HG03439 (cell line): ENCODE results near the gene FLVCR2.
A peak's percentile ranks its signal among the peaks of the same experiment; 100 is the strongest.
"Not testable (repeated sequence)": the region's sequence is repeated elsewhere in the genome, so short reads cannot be mapped to it uniquely, and the experiment has no call there.

Experiments
- ATAC-seq: cut with Tn5 transposase; IDR thresholded peaks from one replicate; pipeline ENCODE4 v1.9.1; 2021; ENCODE audit warnings: mild to moderate bottlenecking, moderate library complexity; ENCODE audit not compliant: unreplicated experiment

Gene FLVCR2

DNA sequence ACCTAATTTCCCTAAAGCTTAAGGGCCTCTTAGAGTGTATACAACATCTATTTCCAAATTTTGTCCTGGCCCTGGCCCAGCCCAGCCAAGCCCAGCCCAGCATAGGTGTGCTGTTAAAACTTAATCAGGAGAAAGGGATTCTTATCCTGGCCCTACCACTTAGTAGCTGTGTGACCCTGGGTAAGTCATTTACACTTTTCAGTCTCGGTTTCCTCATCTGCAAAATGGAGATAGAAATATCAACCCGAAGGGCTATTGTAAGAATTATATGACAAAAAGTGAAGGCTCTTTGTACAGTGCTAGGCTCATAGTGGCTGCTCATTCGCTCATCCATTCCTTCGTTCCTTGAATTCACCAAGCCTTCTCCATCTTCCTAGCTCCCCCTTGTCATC, 81.8 kb downstream of the FLVCR2 start:
- ATAC-seq, result no peak

GRCh38 chr14:75660630-75661498, 82.4 kb downstream of the FLVCR2 start, which contains the start of the genes ERG28 and TTLL5:
ERG28 (minus strand) TSS chr14:75660876; CDS start chr14:75657502, 3,374 bp downstream.
TTLL5 (plus strand) TSS chr14:75661246; CDS start chr14:75663150, 1,904 bp downstream.
- peak; percentile 95 for ATAC-seq

- no peak for ATAC-seq
These were observed 83.0 kb downstream of the FLVCR2 start for GRCh38 chr14:75661499-75661814.

- ATAC-seq, result no peak
These were observed 84.5 kb downstream of the FLVCR2 start for GRCh38 chr14:75662966-75663365.

DNA sequence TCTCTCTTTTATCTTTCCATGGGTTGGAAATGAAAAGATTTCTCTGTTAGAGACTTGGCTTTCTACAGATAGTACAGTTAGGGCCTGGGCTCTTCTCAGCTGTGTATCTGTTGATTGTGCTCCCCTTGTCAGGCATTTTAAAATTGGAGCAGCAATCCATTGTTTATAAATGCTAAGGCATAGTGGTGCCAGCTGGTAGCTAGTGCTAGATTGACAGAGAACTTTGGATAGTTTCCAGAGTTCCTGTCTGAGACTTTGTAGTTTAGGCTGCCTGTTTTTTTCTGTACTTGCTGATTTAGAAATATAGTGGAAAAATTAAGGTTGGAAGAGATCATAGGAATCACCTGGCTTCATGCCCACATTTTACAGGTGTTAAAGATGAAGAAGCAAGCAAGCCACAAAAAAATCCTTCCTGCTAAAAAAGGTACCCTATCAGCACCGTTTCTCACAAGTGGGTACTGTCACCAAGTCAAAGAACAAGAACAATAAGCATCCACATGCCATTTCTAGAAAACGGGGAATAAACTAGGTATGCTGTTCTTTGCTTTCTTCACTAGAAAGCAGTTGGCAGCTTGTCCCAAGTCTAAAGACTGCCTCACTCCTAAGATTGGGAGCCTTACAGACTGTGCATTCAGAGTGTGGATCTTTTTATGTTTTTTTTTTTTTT, 88.8 kb downstream of the FLVCR2 start:
- ATAC-seq, result no peak

DNA sequence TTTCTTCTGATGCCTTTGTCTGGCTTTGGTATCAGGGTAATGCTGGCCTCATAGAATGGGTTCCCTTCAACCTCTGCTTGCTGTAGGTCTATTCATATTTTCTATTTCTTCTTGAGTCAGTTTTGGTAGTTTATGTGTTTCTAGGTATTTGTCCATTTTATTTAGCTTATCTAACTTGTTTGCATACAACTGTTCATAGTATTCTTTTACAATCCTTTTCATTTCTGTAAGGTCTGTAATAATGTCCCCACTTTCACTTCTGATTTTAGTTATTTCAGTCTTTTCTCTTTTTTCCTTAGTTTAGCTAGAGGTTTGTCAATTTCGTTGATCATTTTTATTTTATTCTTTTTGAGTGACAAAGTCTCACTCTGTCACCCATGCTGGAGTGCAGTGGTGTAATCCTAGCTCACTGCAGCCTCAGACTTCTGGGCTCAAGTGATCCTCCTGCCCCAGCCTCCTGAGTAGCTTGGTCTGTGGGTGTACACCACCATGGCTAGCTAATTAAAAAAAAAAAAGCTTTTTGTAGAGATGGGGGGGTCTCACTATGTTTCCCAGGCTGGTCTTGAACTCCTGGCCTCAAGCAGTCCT, 94.3 kb downstream of the FLVCR2 start:
- ATAC-seq, result no peak

- no peak for ATAC-seq
These were observed 95.1 kb downstream of the FLVCR2 start for GRCh38 chr14:75673345-75674035.

DNA sequence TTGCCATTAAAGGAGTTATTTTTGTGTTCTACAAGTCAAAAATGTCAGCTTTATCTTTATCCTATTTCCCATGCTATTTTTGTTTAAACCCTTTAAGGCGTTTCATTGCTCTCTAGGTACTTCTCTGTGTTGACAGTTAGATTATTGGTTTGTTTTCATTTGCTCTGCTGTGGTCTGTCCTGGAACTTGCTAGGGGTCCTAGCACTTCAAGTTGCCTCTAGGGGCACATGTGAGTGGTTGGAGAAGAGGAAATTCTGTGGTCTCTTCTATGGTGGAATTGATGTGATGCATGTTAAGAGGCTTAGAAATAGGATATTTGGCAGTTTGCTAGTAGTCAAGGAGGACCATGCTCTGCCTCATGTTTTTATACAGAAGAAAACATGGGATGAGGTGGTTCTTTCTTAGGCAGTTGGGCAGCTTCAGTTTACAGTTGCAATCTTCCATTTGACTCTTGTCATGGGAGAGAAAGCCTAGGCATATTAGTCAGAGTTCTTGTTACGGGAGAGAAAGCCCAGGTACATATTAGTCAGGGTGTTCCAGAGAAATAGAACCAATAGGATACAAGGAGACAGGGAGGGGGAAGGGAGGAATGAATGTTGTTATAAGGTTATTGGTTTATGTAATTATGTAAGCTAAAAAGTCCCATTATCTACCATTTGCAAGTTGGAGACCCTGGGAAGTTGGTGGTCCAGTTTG, 97.0 kb downstream of the FLVCR2 start:
- no peak for ATAC-seq

DNA sequence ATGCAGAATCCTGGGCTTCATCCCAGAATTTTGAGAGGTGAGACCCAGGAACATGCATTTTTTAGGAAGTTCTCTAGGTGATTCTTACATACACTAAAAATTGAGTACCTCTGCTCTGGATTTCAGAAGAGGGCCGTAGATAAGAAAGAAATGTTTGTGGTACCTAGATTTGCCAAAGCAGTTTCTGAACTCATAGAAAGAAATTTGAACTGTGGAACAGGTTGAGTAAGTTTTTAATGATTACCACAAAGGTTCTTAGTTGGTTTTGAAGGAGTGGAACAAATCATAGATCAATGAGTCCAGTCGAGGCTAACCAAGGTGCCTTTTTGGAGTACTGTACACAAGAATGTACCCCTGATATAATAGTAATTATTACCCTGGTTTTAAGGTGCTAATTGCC, 107.5 kb downstream of the FLVCR2 start:
- no peak for ATAC-seq

- no peak for ATAC-seq
These were observed 110.6 kb downstream of the FLVCR2 start for GRCh38 chr14:75689012-75689411.

GRCh38 chr14:75690010-75690409, 111.6 kb downstream of the FLVCR2 start:
- ATAC-seq, result no peak

- ATAC-seq, result not testable (repeated sequence)
These were observed 116.6 kb downstream of the FLVCR2 start for GRCh38 chr14:75695025-75695424.

GRCh38 chr14:75697386-75697785, 119.0 kb downstream of the FLVCR2 start:
- no peak for ATAC-seq
